Frontal cortex (tissue), 4 donors: Measurements from ENCODE around the gene MTMR3. TPM values are rescaled to one million over a fixed set of nuclear protein-coding genes. Genes with fewer than 3 reads are reported as not detected.

Experiments used
- DNase-seq, 2 donors: peaks; one replicate each; pipeline ENCODE4 v3.0.0; 2012; ENCODE audit warnings: low spot score in 2 of 2
- FAIRE-seq: peaks from 2 replicates; lab custom pipeline; 2012; peaks lifted over from hg19 to GRCh38; lab: Jason Lieb, UNC
- total RNA-seq: library from RNA; depleted of rRNA; stranded (reverse); fragments of >200 nt; gene quantifications from one replicate; pipeline ENCODE4 v1.2.3, GENCODE V29; 2014
- donor health status: control.
- donor health status: control.
- donor health status: control.

Gene MTMR3
- total RNA-seq, 1 donor from 2014 or later, result 66.0 TPM

GRCh38 chr22:29912605-29913398 is 29.8 kb downstream of the MTMR3 start:
- DNase-seq (no peak), FAIRE-seq (no peak)

- DNase-seq (no peak), FAIRE-seq (no peak)
Measured at GRCh38 chr22:29914165-29914564, 31.2 kb downstream of the MTMR3 start.

DNA sequence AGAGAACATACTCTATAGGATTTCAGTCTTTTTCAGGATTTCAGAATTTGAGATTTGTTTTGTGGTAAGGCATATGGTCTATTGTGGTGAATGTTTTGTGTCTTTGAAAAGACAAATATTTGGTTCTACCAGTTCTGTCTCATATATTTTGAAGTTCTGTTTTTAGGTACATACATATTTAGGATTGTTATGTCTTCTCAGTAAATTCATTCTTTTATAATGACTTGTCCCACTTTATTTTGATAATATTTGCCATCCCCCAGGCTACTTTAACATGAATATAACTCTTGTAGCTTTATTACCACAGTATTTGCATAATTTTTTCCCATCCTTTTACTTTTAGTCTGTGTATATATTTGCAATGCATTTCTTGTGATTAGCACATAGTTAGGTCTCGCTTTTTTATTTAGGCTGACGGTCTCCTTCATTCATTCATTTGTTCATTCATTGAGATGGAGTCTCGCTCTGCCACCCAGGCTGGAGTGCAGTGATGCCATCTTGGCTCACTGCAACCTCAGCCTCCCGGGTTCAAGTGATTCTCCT is 32.1 kb downstream of the MTMR3 start:
- FAIRE-seq (no peak), DNase-seq (no peak)

DNA sequence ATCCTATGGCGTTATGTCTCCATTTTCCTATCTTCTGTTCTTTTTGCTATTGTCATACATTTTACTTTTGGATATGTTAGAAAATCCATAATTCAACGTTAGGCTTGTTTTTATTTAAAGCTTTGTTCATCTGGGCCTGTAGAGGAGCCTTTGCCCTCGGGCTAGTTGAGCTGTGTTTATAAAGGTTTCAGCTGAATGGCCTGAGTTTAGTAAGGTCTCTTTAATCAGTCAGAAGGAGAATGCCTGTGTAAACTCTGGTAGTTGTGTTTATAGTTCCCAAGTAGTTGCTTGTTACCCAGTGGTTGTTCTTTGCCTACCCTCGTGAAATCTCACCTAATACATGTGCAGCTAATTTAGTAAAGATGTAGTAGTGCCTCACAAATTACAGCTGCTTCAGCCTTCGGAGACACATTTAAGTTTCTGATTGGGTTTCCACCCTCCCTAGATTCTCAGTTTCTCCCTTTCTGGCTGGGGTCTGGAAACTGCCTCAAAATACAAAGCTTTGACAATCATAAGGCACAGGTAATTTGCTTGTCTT is 33.1 kb downstream of the MTMR3 start:
- FAIRE-seq (no peak), DNase-seq (no peak)

DNA sequence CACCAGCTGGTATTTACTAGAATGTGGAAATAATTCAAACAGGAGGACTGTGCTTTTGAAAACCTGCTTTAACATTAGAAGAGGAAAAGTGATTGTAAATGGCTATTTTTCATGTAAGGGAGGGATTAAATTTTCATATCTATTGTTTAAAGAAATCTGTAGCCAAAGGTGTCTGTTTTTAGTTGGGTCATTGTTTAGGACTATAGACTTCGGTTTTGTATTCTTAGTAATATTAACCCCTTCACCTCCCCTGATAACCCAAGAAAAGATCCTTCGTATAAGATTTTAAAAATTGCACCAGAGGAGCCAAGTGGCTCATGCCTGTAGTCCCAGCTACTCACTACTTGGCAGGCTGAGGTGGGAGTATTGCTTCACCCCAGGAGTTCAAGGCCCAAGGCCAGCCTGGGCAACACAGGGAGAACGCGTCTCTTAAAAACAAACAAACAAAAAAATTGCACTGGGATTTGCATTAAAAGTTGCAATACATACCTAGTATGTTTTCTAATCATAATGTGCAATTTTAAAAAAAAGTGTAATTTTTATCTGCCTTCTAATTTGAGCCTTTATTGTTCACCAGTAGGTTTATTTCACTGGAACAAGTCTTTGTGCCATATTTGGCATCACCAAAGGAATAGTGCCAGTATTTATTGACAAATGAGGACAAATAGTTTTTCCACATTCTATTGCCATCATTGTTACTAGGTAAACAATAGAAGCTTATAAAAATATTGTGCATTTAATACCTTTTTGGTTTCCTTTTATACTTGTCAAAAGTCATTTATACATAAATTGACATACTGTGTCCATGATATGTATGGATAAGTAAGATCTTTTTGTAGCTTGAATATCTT is 34.3 kb downstream of the MTMR3 start:
- FAIRE-seq, result no peak
- DNase-seq, result no peak

DNA sequence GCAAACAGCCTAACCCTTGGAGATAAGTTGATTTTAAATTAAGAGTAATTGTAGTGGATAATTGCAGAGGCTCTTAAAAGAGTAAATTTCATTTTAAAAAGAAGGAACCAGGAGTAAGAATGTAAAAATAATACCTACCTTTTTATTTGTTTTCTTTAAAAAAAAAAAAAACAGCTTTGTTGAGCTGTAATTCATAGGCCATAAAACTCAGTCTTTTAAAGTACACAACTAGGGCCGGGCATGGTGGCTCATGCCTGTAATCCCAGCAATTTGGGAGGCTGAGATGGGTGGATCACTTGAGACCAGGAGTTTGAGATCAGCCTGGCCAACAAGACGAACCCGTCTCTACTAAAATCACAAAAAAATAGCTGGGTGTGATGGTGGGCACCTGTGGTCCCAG is 42.4 kb downstream of the MTMR3 start:
- DNase-seq (no peak), FAIRE-seq (no peak)

GRCh38 chr22:29926057-29926456 is 43.1 kb downstream of the MTMR3 start:
- FAIRE-seq (no peak), DNase-seq (no peak)

DNA sequence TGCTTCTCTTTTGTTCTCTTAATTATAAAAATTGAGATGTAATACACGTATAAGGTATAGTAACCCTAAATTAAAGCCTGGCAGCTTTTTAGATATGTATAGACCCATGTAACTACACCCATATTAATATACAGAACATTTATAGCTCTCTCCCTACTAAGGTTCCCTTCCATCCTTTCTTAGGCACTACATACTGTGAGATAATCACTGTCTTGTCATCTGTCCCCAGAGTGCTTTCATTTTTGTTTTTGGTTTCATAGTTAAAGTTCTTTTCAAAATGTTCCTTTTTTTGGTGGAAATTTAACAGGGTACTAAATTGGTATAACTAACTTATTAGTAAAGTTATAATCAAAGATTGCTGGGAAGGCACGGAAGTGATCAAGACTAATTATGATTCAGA is 49.2 kb downstream of the MTMR3 start:
- no peak for FAIRE-seq
- DNase-seq, result no peak

GRCh38 chr22:29933619-29934018 is 50.6 kb downstream of the MTMR3 start:
- DNase-seq (no peak), FAIRE-seq (no peak)

DNA sequence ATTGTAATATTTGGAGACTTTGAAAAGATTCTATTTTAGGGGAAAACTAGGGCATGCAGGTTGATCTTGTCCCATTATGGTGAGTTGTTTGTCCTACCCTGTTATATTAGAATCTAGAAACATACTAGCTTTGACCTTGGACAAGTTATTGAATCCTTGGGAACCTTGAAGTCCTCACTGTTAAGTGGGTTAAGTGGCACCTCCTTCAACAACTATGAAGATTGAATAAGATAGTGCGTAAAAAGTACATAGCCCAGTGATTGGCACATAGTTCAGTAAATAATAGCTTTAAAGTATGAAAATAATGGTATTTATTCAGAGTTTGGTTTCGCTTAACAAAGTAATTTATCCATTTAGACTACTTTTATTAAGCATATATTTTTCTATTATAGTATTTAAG is 51.6 kb downstream of the MTMR3 start:
- FAIRE-seq (no peak), DNase-seq (no peak)

GRCh38 chr22:29936186-29936585 is 53.2 kb downstream of the MTMR3 start:
- no peak for DNase-seq
- FAIRE-seq, result no peak

DNA sequence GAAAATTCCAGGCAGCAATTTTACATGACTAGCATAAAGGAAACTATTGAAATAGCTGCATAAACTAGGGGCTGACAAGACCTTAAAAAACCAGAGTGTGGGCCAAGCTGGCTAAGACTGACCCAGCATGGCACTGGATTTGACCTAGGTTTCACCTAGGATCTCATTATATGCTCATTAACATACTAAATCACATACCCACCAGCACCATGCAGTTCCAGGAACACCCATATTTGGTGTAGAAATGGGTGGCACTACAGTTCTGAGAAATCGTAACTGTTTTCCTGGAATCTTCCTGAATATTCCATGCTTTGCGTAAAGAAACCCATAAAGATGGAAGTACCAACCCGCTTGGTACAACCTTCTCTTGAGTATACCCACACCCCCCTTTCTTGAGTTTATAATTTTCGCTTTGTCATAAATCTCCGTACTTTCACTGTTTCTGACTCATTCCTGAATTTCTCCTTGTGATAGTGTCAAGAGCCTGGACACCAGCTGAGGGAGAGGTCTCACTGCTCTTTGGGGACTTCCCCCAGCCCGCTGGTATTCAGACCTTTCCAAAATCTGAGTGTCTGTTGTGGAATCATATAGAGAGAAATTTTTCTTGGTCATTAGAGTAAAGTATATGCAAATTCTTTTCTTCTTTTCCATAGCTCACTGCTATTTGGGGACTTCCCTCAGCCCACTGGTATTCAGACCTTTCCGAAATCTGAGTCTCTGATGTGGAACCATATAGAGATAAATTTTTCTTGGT is 55.1 kb downstream of the MTMR3 start:
- DNase-seq, result no peak
- FAIRE-seq, result no peak

DNA sequence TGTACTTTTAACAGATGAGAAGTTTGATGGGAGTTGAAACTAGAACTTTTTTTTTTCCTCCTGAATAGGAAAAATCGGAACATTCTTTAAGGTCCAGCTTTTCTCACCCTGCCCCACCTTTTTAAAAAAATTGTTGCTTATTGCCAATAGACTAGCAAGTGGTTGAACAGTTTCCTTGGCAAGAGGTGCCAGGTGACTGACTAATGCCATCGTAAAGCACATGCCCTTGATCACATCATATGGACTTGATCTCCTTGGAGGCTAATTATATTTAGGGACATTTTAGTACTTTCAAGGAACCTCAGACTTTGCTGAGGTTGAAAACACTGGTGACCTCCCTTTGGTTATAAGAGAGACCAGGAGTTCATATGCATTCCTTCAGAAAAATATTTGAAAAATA is 57.6 kb downstream of the MTMR3 start:
- DNase-seq (no peak), FAIRE-seq (no peak)

DNA sequence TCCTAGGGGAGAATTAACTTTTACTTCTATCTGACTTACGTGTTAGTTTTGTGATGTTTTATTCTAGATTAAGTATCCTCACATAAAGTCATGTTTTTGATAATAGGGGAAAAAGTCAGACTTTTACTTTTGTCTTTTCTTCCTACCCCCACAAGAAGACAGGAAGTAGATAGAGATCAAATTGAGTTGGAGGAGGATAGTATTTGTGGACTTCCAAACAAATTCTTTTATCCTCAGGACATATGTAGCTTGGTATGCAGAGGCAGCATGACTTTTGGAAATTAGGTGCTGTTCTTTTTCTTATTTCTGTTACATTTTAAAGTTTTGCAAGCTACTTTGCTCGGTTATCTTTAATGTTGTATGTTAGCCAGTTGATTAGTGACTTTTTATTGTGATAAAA is 61.4 kb downstream of the MTMR3 start:
- FAIRE-seq, result no peak
- no peak for DNase-seq

DNA sequence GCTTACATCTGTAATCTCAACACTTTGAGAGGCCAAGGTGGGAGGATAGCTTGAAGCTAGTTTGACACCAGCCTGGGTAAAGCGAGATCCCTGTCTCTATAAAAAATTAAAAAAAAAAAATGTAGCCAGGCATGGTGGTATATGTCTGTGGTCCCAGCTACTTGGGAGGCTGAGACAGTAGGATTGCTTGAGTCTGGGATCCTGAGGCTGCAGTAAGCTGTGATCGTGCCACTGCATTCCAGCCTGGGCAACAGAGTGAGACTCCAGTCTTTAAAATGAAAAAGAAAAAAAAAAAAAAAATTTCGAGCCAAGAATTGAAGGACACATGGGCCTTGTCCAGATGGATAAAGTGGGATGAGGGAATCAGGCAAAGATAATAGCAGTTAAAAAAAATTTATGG is 62.5 kb downstream of the MTMR3 start:
- no peak for FAIRE-seq

GRCh38 chr22:29946220-29946619 is 63.2 kb downstream of the MTMR3 start:
- no peak for DNase-seq
- no peak for FAIRE-seq

More for the DNA sequence above, 62.5 kb downstream of the MTMR3 start:
- no peak for DNase-seq

GRCh38 chr22:29947410-29948384 is 64.7 kb downstream of the MTMR3 start:
- DNase-seq, result no peak
- no peak for FAIRE-seq

DNA sequence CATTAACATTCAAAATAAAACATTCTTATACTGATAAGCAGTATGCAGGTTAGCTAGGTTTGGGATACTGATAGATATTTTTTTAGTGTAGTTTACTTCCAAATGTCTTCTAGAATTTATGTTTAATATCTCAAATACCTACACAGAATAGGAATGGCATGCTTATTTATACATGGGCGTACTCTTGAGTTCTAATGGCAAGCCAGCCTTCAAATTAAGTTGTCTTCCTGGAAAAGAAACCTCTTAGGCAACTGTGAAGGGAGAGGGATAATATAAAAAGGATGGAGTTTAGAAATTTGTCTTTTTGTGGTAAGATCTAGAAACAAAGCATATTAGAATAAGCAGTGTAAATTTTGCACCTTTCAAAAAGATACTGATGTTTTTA is 65.4 kb downstream of the MTMR3 start:
- no peak for FAIRE-seq
- no peak for DNase-seq

DNA sequence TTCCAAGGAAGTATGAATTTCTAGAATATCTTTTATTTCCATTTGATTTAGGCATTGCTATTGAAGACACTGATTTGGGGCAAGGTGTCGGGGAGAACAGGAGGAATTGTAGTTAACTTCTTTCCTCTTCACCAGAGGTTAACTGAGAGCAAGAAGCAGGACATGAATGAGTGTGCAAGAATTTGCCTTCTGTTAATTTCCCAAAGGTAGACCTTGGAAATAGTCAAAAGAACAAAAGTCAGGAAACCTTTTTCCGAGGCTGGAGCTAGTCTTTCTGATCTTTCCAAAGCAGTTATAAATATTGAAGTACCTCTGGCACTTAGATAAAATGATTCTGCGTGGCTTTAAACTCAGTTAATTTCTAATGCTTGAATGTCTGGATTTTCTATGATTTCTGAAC is 66.9 kb downstream of the MTMR3 start:
- no peak for DNase-seq
- FAIRE-seq, result no peak
